CD4-positive, alpha-beta T cell treated with Interleukin-10 for 1 hour (primary cell): ENCODE measurements around the gene NHP2.
"Not testable (repeated sequence)": the region's sequence is repeated elsewhere in the genome, so short reads cannot be mapped to it uniquely, and the experiment has no call there.

Experiments
- DNase-seq: peaks from one replicate; pipeline ENCODE4 v3.0.0-alpha.2; 2020

The NHP2 gene

GRCh38 chr5:178153530-178154340, at the start of gene NHP2:
Gene NHP2, minus strand, starts transcription at chr5:178153885. Its CDS starts 68 bp downstream, at chr5:178153817.
- peak; percentile 99 for DNase-seq

DNA sequence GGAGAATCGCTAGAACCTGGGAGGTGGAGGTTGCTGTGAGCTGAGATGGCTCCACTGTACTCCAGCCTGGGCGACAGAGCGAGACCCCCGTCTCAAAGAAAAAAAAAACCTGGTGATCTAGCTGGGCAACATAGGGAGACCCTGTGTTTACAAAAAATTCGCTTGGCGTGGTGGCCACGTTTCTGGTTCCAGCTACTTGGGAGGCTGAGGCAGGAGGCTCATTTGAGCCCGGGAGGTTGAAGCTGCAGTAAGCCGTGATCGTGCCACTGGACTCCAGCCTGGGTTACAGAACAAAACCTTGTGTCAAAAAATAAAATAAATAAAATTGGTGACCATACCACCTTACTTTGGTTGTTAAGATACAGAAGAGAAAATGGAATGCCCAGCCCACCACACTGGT, 48.9 kb upstream of the NHP2 start:
- no peak for DNase-seq

DNA sequence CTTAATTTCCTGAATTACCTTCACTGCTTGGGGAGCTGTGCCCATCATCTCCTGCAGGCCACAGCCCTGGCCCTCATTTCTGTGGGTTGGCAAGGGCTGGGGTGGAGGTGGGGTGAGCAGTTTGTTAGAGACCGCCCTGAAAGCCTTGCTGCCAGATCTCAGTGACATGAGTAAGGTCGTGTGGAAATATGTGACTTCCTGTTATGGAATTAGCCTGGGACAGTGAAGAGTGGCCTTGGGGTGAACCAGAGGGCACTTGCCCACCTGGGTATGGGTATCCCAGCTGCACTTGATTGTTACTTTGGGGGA, 48.2 kb upstream of the NHP2 start:
- no peak for DNase-seq

GRCh38 chr5:178201221-178201926, 47.7 kb upstream of the NHP2 start:
- no peak for DNase-seq

DNA sequence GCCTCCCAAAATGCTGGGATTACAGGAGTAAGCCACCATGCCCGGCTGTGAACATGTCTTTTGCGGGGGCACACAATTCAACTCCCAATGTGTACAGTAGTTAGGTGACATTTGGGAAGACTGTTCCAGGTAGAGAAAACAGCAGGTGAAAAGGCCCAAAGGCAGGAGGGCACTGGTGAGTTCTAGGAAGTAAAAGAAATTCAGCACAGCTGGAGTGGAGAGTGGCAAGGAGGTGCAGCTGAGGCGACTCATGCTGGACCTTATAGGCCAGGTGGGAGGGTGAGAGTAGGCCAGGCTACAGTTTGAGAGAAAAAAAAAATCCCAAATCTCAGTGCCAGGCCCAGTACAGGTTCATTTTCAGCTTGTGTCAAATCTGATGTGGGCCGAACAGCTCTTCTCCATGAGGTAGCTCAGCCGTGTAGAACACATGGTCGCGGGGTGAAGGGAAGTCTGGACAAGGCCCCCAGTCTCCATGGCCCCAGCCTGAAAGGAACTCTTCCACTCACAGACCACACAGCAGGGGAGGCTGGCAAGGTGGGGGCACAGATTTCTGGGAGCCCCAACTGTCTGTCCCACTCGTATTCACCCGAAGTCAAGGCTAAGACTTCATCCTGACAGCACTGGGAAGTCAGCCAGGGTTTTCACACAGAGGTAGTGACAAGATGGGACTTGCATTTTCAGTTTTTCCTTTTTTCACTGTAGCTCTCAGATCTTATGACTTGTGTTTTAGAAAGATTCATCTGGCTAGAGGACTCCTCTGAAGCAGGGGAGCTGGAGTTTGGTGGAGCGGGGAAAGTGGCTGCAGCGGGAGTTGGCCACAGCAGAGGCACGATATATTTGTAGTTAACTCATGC, 46.1 kb upstream of the NHP2 start:
- DNase-seq, result no peak

DNA sequence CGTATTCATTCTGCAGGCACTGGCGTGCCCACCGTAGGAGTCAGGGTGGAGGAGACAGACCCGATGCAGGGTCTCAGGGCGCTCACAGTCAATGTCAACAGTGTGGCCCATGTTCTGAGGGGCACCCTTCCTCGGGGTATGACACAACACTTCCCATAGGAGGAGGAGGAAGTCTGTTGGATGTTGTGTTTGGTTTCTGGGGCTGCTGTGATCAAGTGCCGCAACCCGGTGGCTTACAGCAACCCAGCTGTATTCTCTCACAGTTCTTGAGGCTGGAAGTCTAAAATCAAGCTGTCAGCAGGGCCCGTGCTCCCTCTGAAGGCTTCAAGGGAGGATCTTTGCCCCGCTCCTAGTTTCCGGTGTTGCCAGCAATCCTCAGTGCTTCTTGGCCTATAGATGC, 45.0 kb upstream of the NHP2 start:
- no peak for DNase-seq

DNA sequence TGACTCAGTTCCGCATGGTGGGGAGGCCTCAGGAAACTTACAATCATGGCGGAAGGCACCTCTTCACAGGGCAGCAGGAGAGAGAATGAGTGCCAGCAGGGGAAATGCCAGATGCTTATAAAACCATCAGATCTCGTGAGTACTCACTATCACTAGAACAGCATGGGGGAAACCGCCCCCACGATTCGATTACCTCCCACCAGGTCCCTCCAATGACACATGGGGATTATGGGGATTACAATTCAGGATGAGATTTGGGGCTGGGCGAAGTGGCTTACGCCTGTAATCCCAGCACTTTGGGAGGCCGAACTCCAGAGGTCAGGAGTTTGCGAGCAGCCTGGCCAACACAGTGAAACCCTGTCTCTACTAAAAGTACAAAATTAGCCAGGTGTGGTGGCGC, 44.5 kb upstream of the NHP2 start:
- DNase-seq, result not testable (repeated sequence)

GRCh38 chr5:178196986-178197385, 43.3 kb upstream of the NHP2 start:
- no peak for DNase-seq

DNA sequence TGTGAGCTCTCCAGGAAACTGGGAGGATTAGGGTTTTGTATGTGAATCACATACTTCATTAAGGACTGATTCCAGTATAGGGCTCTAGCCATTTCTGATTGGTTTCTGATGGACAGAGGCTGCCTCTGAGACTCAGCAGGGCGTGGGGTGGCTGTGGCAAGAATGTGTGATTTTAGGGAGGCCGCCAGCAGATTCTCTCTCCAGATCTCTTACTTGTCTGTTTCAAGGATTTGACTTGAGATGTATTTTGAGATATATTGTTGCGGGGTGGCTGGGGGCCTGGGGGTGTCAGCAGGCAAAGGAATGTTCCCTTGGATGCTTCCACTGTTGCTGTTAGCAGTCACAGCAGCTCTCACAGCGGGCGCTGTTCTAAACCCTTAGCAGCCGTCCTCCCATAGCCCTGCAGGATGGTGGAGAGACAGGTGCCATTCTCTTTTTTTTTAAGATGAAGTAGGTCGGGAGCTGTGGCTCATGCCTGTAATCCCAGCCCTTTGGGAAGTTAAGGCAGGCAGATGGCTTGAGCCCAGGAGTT, 42.7 kb upstream of the NHP2 start:
- DNase-seq, result no peak

- no peak for DNase-seq
Observed at GRCh38 chr5:178194026-178194425, 40.3 kb upstream of the NHP2 start.

DNA sequence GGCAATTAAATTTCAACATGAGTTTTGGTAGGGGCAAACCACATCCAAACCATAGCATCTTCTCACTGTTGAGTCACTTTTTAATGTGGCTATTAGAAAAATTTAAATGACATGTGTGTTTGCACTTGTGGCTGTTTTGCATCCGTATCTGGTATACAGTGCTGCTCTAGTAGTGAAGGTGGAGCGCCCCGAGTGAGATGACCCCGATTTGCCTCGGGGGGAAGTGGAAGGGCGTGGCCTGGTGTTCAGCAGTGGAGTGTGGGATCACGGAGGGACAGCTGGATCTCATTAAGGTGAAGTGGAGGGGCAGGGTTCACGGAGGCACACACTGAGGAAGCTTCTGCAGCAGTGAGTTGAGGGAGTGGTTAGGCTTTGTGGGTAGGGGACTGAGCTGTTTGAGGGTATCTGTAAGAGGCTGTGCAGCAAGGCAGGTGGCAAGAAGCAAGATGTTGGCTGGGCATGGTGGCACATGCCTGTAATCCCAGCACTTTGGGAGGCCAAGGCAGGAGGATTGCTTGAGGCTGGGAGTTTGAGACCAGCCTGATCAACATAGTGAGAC, 39.6 kb upstream of the NHP2 start:
- DNase-seq, result no peak

- DNase-seq, result no peak
Observed at GRCh38 chr5:178192787-178193186, 39.1 kb upstream of the NHP2 start.

GRCh38 chr5:178192244-178192643, 38.6 kb upstream of the NHP2 start:
- DNase-seq, result no peak

DNA sequence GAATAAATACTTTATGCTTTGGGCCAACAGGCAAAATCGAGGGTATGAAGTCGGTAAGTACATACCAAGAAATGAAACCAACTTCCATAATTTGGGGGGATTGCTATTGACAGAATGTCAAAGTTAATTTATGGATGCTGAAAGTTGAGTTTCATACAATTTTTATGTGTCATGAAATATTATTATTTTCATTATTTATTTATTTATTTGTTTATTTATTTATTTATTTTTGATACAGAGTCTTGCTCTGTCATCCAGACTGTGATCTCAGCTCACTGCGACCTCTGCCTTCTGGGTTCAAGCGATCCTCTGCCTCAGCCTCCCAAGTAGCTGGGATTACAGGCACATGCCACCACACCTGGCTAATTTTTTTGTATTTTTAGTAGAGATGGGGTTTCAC, 38.0 kb upstream of the NHP2 start:
- no peak for DNase-seq

DNA sequence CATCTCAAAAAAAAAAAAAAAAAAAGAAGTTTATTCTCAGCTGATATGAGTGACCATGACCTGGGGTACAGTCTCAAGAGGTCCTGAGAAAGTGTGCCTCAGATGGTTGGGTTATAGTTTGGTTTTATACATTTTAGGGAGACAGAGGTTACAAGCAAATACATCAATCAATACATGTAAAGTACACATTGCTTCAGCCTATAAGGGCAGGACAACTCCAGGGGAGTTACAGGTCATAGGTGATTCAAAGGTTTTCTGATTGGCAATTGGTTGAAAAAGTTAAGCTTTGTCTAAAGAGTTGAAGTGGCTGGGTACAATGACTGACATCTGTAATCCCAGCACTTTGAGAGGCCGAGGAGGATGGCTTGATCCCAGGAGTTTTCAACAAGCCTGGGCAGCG, 35.7 kb upstream of the NHP2 start:
- no peak for DNase-seq

DNA sequence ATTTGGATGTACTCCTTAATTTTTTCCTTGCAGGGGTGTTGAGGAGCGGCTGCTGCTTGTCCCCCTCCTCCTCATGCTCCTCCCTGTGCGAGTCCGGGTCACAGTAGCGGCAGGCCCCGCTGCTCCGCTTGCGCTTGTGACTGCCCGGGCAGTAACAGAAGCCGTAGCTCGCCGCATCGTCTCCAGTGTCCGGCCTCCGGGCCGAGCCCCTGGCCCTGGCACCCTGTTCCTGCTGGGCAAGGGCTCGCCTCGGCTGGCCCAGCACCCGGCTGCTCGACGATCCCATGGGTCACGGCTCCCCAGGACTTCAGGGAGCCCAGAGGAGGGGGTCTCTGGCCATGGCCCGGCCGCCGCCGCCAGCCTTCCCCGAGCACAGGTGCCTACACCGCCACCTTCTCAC, 33.3 kb upstream of the NHP2 start, which contains the start of gene GMCL2:
TSS of gene GMCL2 (minus strand) at position 358 of the 400 bp plus-strand sequence. CDS start at position 286, 72 bp downstream.
- DNase-seq, result no peak

DNA sequence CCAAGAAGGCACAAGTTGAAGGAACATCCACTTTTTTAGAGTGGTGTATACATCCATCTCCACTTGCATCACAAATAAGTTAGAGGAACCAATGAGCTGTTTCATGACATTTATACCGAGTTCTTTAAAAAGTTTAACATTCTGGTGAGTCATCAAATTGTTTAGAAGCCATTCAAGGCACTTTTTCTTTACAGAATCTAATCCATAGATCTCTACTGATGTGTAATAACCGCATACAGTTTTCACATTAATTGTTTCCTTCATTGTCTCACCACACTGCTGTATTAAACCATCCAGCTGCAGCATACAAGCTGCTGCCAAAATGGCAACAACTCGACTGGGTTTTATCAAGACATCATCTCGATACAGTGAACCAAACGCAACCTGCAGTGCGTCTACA, 32.7 kb upstream of the NHP2 start:
- DNase-seq, result no peak

DNA sequence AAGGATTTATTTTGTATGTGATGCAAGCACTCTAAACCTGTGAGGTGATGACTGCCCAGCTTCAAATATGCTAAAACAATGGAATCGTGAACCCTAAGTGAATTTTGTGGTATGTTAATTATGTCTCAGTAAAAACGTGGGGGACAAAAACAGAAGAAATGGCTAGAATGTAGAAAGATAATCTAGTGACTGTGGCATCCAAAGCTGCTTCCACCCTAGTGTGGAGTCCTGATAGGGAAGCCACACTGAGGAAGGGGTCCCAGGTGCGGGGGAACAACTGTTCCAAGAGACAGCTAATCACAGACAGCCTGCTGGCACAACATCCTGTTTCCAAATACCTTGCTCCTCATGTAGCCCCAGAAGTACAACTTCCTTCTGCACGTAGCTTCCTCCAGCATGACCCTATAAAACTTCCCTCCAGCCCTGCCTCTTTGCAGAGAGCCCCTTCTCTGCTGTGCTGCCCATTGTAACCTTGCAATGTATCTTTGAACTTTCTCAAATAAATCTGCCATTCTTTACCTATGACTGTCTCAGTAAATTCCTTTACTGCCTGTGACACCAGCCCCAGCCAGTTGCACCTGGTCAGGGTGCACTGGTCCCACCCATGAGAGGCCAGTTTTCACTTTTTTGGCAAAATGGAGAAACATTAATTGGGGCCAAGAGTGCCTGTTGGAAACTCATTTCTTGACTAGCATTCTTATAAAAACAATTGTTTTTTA, 28.6 kb upstream of the NHP2 start:
- no peak for DNase-seq

- DNase-seq, result no peak
Observed at GRCh38 chr5:178180141-178180863, 26.6 kb upstream of the NHP2 start.

DNA sequence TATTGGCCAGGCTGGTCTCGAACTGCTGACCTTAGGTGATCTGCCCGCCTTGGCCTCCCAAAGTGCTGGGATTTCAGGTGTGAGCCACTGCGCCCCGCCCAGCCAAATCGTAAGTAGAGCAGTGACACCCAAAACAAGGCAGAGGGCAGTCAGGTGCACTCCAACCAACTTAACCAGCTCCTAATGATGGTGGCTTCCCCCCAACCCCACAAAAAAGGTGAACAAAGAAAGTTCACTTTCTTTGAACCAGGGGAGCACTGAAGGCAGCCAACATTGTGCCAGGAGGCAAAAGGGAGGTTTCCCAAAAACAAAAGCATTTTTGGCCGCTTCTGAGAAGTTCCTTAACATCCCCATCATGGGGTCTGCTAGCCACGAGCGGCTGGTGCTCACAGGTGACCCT, 23.9 kb upstream of the NHP2 start:
- DNase-seq, result no peak

DNA sequence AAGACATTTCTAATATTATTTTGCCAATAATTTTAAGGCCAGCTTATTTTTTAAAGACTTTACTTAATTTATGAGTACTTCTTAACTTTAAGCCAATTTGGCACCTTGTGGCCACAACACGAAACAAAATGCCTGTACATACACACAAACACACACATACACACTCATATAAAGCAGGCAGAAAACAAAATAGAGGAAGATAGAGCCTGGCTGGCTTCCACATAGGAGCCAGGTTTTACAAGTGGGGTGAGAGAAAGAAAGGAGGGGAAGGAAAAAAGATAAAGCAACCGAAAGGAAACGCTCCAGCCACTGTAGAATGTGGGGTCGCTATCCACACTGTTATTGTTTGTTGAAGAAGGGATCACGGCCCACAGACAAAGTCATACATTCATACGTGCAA, 23.1 kb upstream of the NHP2 start:
- no peak for DNase-seq

GRCh38 chr5:178174456-178174855, 20.8 kb upstream of the NHP2 start:
- DNase-seq, result no peak
